Panc1 (cell line): ENCODE results near the gene PLIN5. TPM values are rescaled to one million over a fixed set of nuclear protein-coding genes. Genes with fewer than 3 reads are reported as not detected.

Source experiments
- ATAC-seq: fragments of 200-7000 bp; cut with Tn5 transposase; 2 replicates; pipeline ENCODE4 v1.9.1; 2020; ENCODE audit warnings: mild to moderate bottlenecking, moderate library complexity
- BruUV-seq: library from RNA; stranded (reverse); fragments of 400-500 nt; replicated peaks from 2 replicates; lab custom pipeline; 2021; lab: Mats Ljungman, UMichigan
- CTCF ChIA-PET: fragments of 300-600 bp; sonication (Branson Sonifier 250); formaldehyde crosslinking; loops from one replicate; lab custom pipeline; 2022; ENCODE audit warnings: antibody characterized with exemption; lab: Charles Lee
- POLR2A ChIA-PET: fragments of 300-600 bp; sonication (Branson Sonifier 250); formaldehyde crosslinking; loops from one replicate; lab custom pipeline; 2022; ENCODE audit warnings: antibody characterized with exemption; lab: Charles Lee
- DNase-seq: peaks from one replicate; pipeline ENCODE4 v3.0.0-alpha.2; 2010; ENCODE audit warnings: low read depth, low spot score
- H3K27ac ChIP-seq: 2 replicates; pipeline ENCODE4 v1.5.1; 2011; ENCODE audit warnings: mild to moderate bottlenecking, low read length, inconsistent platforms
- H3K27me3 ChIP-seq: fragments of 200-500 bp; sonication (Bioruptor generic); 2 replicates; pipeline ENCODE4 v1.6.0; 2014; ENCODE audit warnings: low read length, inconsistent platforms; ENCODE audit not compliant: control insufficient read depth, insufficient read depth
- H3K36me3 ChIP-seq: fragments of 200-500 bp; sonication (Bioruptor generic); 2 replicates; pipeline ENCODE4 v1.5.1; 2014; ENCODE audit warnings: inconsistent platforms, mild to moderate bottlenecking, low read length, moderate library complexity; ENCODE audit not compliant: control insufficient read depth, insufficient read depth
- H3K4me1 ChIP-seq: 2 replicates; pipeline ENCODE4 v1.5.1; 2011; ENCODE audit warnings: inconsistent platforms, mild to moderate bottlenecking, low read length, moderate library complexity; ENCODE audit not compliant: control insufficient read depth, insufficient read depth
- H3K4me3 ChIP-seq, 2 experiments: 2 replicates each; pipeline ENCODE4 v1.5.1; 2011 to 2012; ENCODE audit warnings: low read depth in 2 of 2, low read length in 2 of 2, mild to moderate bottlenecking in 2 of 2, inconsistent platforms in 1 of 2, moderate library complexity in 1 of 2
- H3K9me3 ChIP-seq: fragments of 200-500 bp; sonication (Bioruptor generic); 2 replicates; pipeline ENCODE4 v1.5.1; 2014; ENCODE audit warnings: low read depth, mild to moderate bottlenecking, inconsistent platforms, low read length, moderate library complexity; ENCODE audit not compliant: control insufficient read depth, insufficient read depth
- POLR2AphosphoS5 ChIP-seq: IDR thresholded peaks from 2 replicates; pipeline ENCODE4 v1.6.1; 2012; ENCODE audit warnings: mild to moderate bottlenecking, low read depth, low read length, moderate library complexity
- REST ChIP-seq, 2 experiments: IDR thresholded peaks; 2 replicates each; pipeline ENCODE4 v1.6.1; 2011 to 2012; ENCODE audit warnings: low read depth in 2 of 2, control low read depth in 1 of 2, low read length in 1 of 2, mild to moderate bottlenecking in 1 of 2, moderate library complexity in 1 of 2; ENCODE audit not compliant: insufficient read depth in 1 of 2
- SIN3A ChIP-seq: IDR thresholded peaks from 2 replicates; pipeline ENCODE4 v1.6.1; 2012; ENCODE audit warnings: low read depth, mild to moderate bottlenecking, low read length, moderate library complexity, borderline replicate concordance; ENCODE audit not compliant: insufficient read depth
- TCF7L2 ChIP-seq: IDR thresholded peaks from 2 replicates; pipeline ENCODE4 v1.6.1; 2011; ENCODE audit warnings: mild to moderate bottlenecking, low read depth, low read length, inconsistent platforms
- in situ Hi-C: cut with HindIII; loops from 2 replicates; pipeline ENCODE4 v1.10.0; 2016; ENCODE audit warnings: low sequenced_read_pairs, low pct_unique_long_range_greater_than_20kb
- intact Hi-C: fragments of 100-400 bp; cut with micrococcal nuclease; formaldehyde crosslinking; loops from one replicate; pipeline ENCODE4 v1.10.0; 2022; ENCODE audit not compliant: unreplicated experiment
- total RNA-seq: library from RNA; stranded (reverse); gene quantifications from one replicate; pipeline ENCODE4 v1.2.1, GENCODE V29; 2021; ENCODE audit not compliant: unreplicated experiment
- TF ChIP-seq, protein P1 (sequence below): fragments of 450-650 bp; IDR thresholded peaks from 2 replicates; pipeline ENCODE4 v1.5.1; 2017; ENCODE audit warnings: mild to moderate bottlenecking

PLIN5 gene
- total RNA-seq, 1 experiment from 2014 or later, result 0.64 TPM

DNA sequence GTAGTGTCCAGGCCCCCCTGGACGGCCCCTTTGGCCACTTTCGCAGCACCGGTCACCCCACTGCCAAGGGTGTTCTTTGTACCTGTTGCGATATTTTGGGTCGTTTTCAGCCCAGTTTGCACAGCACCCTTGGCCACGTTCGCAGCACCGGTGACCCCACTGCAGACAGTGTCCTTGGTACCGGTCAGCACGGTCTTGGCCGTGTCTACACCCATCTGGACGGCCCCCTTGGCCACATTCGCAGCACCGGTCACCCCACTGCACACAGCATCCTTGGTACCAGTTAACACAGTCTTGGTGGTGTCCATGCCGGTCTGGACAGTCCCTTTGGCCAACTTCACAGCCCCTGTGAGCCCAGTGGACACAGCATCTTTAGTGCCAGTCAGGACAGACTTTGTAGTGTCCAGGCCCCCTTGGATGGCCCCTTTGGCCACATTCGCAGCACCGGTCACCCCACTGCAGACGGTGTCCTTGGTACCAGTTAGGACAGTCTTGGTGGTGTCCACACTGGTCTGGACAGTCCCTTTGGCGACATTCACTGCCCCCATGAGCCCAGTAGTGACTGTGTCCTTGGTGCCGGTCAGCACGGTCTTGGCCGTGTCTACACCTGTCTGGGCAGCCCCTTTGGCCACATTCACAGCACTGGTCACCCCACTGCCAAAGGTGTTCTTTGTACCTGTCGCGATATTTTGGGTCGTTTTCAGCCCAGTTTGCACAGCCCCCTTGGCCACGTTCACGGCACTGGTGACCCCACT, 23.5 kb downstream of the PLIN5 start:
- ATAC-seq, result no peak
- Histone ChIP-seq H3K27ac (no peak overlapping the region), H3K4me3 (no peak overlapping the region), H3K4me1 (peaks cover 2% of the 10 kb centered on the region), H3K9me3 (no peaks in the 10 kb centered on the region), H3K27me3 (no peaks in the 10 kb centered on the region), H3K36me3 (no peaks in the 10 kb centered on the region)
- TF ChIP-seq REST (IDR thresholded peaks at IDR 0.05; ENCODE audit: insufficient read depth in 1 of 2, low read depth in 2 of 2, low read length in 1 of 2) (no peak), POLR2AphosphoS5 (no peak), TCF7L2 (no peak), SIN3A (no peak)
- TF ChIP-seq, protein P1, sequence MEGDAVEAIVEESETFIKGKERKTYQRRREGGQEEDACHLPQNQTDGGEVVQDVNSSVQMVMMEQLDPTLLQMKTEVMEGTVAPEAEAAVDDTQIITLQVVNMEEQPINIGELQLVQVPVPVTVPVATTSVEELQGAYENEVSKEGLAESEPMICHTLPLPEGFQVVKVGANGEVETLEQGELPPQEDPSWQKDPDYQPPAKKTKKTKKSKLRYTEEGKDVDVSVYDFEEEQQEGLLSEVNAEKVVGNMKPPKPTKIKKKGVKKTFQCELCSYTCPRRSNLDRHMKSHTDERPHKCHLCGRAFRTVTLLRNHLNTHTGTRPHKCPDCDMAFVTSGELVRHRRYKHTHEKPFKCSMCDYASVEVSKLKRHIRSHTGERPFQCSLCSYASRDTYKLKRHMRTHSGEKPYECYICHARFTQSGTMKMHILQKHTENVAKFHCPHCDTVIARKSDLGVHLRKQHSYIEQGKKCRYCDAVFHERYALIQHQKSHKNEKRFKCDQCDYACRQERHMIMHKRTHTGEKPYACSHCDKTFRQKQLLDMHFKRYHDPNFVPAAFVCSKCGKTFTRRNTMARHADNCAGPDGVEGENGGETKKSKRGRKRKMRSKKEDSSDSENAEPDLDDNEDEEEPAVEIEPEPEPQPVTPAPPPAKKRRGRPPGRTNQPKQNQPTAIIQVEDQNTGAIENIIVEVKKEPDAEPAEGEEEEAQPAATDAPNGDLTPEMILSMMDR, result no peak
- no peak for DNase-seq
- intact Hi-C loops (no loop called here), in situ Hi-C loops (no loop called here)
- no TSS peak for BruUV-seq
- CTCF ChIA-PET, result no interaction called here
- POLR2A ChIA-PET, result no interaction called here

- CTCF ChIA-PET, result no interaction called here
- intact Hi-C loops (no loop called here), in situ Hi-C loops (no loop called here)
- Histone ChIP-seq H3K36me3 (no peaks in the 10 kb centered on the region), H3K4me1 (no peaks in the 10 kb centered on the region), H3K9me3 (no peaks in the 10 kb centered on the region), H3K27ac (no peak overlapping the region), H3K27me3 (no peaks in the 10 kb centered on the region), H3K4me3 (no peak overlapping the region)
- no peak for DNase-seq
- POLR2A ChIA-PET, result no interaction called here
- 0 out of 2 replicates have a peak, but pooled peaks have one; percentile 15 for ATAC-seq
- BruUV-seq, result no TSS peak
- TF ChIP-seq POLR2AphosphoS5 (no peak), SIN3A (no peak), REST (IDR thresholded peaks at IDR 0.05; ENCODE audit: insufficient read depth in 1 of 2, low read depth in 2 of 2, low read length in 1 of 2) (no peak), TCF7L2 (no peak)
- TF ChIP-seq, protein P1, result no peak
These were observed 24.4 kb downstream of the PLIN5 start for GRCh38 chr19:4510435-4511255.
